Pancreas (tissue), 10 donors: Measurements from ENCODE around the gene RHOH. TPM values are rescaled to one million over a fixed set of nuclear protein-coding genes. Genes with fewer than 3 reads are reported as not detected.

Source experiments
- ATAC-seq, 4 donors: fragments of 200-7000 bp; cut with Tn5 transposase; one replicate each; pipeline versions ENCODE4 v1.8.0 to v1.9.1; 2020; ENCODE audit warnings: mild to moderate bottlenecking in 4 of 4, moderate library complexity in 4 of 4
- DNase-seq, 6 donors: peaks; one replicate each; pipeline ENCODE4 v3.0.0-alpha.2; 2020
- FAIRE-seq: peaks from 2 replicates; lab custom pipeline; 2012; peaks lifted over from hg19 to GRCh38; lab: Jason Lieb, UNC
- H3K27ac ChIP-seq, 4 donors: fragments of 200-600 bp; sonication (generic); 1 replicate in 3 of 4; 2 replicates in 1 of 4; pipeline versions ENCODE4 v1.5.0 to v1.8.0; 2020
- H3K27me3 ChIP-seq, 4 donors: fragments of 200-600 bp; one replicate each; pipeline ENCODE4 v1.8.0; 2021
- H3K36me3 ChIP-seq, 3 donors: fragments of 200-600 bp; sonication (generic) in 1 of 3; one replicate each; pipeline versions ENCODE4 v1.5.0 to v1.8.0; 2020 to 2021
- H3K4me1 ChIP-seq, 3 donors: fragments of 200-600 bp; one replicate each; pipeline ENCODE4 v1.8.0; 2021
- H3K4me3 ChIP-seq, 4 donors: fragments of 200-600 bp; sonication (generic) in 2 of 4; one replicate each; pipeline versions ENCODE4 v1.5.0 to v1.8.0; 2020 to 2021
- H3K9me3 ChIP-seq, 4 donors: fragments of 200-600 bp; one replicate each; pipeline ENCODE4 v1.8.0; 2021
- WGBS, 2 donors: extraction: QIAGEN DNeasy Blood & Tissue Kit; methylation state at CpG; one replicate each; pipeline ENCODE4 v1.1.7; 2013; 5-methylcytosine and 5-hydroxymethylcytosine counted together
- intact Hi-C, 3 donors: fragments of 100-400 bp; cut with DNase I; formaldehyde crosslinking; loops; one replicate each; pipeline versions ENCODE4 v1.11.1 to v1.14.2; 2022
- polyA plus RNA-seq, 2 donors: library from polyadenylated mRNA; stranded (reverse); fragments of 200-250 nt; gene quantifications; one replicate each; pipeline ENCODE4 v1.2.3, GENCODE V29; 2013
- total RNA-seq, 6 donors: library from RNA; stranded (reverse); fragmentation: NEBNext Ultra II Directional in 4 of 6; extraction: Animal tissue kit (Norgen Biotek cat#: 25700) in 4 of 6; gene quantifications; one replicate each; pipeline versions ENCODE4 v1.2.1 to v1.2.4, GENCODE V29; 2021 to 2023
- TF ChIP-seq, protein P1 (sequence below), 4 donors: fragments of 200-600 bp; sonication (generic) in 3 of 4; IDR thresholded peaks; one replicate each; pipeline versions ENCODE4 v1.5.0 to v1.8.0; 2021; ENCODE audit warnings: antibody characterized with exemption in 4 of 4
- donor health status: healthy with polysubstance abuse.
- donor health status: DM: no; HTN: no; CAD: no; lungs with moderate emphysema.
- donor health status: DM: no; HTN: no; CAD: no.
- donor health status: control.
- donor health status: control.
- donor health status: Bipolar disorder and iron deficiency.
- donor health status: DM: yes; HTN: yes; CAD: no.
- donor health status: DM: no; HTN: no; CAD: no.
- donor health status: DM: no; HTN: no; CAD: no.
- donor health status: DM: yes; HTN: yes; CAD: no.

RHOH gene
- total and polyA plus RNA-seq, 8 donors = 0.08 to 1.8 (median 0.49) TPM

DNA sequence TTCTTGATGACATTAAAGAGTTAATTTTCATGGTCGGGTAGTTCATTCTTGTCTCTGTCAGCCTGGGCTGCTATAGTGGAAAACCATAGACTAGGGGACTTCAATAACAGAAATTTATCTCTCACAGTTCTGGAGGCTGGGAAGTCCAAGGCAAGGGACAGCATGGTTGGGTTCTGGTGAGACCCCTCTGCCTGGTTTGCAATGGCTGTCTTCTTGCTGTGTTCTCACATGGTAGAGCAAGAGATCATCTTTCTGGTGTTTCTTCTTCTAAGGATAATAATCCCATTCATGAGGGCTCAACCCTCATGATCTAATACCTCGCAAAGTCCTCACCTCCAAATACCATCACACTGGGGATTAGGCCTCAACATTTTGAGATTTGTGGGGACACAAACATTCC lies 50.1 kb downstream of the RHOH start:
- no peak for DNase-seq
- Histone ChIP-seq H3K36me3 (no peaks in the 10 kb centered on the region), H3K27ac (no peak overlapping the region), H3K27me3 (no peaks in the 10 kb centered on the region), H3K4me3 (no peak overlapping the region), H3K9me3 (no peaks in the 10 kb centered on the region), H3K4me1 (no peaks in the 10 kb centered on the region)
- ATAC-seq = no peak
- intact Hi-C loops = no loop called here
- no peak for FAIRE-seq
- TF ChIP-seq, protein P1, sequence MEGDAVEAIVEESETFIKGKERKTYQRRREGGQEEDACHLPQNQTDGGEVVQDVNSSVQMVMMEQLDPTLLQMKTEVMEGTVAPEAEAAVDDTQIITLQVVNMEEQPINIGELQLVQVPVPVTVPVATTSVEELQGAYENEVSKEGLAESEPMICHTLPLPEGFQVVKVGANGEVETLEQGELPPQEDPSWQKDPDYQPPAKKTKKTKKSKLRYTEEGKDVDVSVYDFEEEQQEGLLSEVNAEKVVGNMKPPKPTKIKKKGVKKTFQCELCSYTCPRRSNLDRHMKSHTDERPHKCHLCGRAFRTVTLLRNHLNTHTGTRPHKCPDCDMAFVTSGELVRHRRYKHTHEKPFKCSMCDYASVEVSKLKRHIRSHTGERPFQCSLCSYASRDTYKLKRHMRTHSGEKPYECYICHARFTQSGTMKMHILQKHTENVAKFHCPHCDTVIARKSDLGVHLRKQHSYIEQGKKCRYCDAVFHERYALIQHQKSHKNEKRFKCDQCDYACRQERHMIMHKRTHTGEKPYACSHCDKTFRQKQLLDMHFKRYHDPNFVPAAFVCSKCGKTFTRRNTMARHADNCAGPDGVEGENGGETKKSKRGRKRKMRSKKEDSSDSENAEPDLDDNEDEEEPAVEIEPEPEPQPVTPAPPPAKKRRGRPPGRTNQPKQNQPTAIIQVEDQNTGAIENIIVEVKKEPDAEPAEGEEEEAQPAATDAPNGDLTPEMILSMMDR (IDR thresholded peaks at IDR 0.05) = no peak
- WGBS, 2 donors = 65 to 73% methylated on average over 2 of the region's 2 CpGs

DNA sequence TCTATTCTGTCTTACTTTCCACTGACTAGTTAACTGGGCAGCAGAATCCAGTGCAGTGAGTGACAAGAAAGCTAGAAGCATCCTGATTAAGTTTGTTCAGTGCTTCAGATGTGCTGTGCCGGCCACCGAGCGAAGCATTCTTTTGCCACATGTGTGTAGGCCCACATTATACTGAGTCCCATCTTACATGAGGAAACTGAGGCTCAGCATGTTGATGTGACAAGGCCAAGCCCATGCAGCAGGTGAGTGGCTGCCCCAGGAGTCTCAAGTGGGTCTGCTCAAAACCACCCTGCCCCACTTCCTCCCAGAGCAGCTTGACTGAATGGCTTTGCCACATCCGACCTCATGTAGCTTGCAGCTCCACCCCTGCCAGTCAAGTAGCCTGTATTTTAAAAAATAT lies 50.5 kb downstream of the RHOH start:
- no peak overlapping the region for H3K27ac ChIP-seq
- H3K4me1 ChIP-seq = no peaks in the 10 kb centered on the region
- ATAC-seq = no peak
- WGBS, 2 donors = 91 to 96% methylated on average over 4 of the region's 4 CpGs
- intact Hi-C loops = no loop called here
- FAIRE-seq = no peak
- H3K36me3 ChIP-seq = no peaks in the 10 kb centered on the region
- H3K4me3 ChIP-seq = no peak overlapping the region
- TF ChIP-seq, protein P1 (IDR thresholded peaks at IDR 0.05) = no peak
- DNase-seq = no peak
- H3K27me3 ChIP-seq = no peaks in the 10 kb centered on the region
- no peaks in the 10 kb centered on the region for H3K9me3 ChIP-seq

DNA sequence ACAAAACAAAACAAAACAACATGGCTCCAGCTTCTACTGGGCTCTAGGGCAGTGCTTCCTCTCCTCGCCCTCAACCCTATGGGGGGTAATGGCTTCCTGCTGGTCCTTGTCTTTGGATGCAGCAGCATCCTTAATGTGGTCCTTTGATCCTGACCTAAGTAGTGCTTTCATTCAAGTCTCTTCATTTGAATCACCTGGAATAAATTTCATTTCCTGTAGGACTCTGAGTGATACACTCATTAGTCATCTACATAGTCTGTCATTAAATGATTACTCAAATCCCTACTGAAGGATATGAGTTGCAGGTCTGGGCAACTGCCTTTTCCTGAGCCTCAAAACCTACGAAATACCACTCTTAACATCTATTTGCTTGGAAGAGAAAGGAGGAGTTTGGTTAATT lies 54.5 kb downstream of the RHOH start:
- Histone ChIP-seq H3K9me3 (no peaks in the 10 kb centered on the region), H3K36me3 (no peaks in the 10 kb centered on the region), H3K4me1 (no peaks in the 10 kb centered on the region), H3K27ac (no peak overlapping the region), H3K4me3 (no peak overlapping the region), H3K27me3 (no peaks in the 10 kb centered on the region)
- TF ChIP-seq, protein P1 (IDR thresholded peaks at IDR 0.05) = no peak
- no peak for ATAC-seq
- intact Hi-C loops = no loop called here
- DNase-seq = no peak
- WGBS, 2 donors = 81 to 93% methylated on average over 2 of the region's 2 CpGs
- FAIRE-seq = no peak

DNA sequence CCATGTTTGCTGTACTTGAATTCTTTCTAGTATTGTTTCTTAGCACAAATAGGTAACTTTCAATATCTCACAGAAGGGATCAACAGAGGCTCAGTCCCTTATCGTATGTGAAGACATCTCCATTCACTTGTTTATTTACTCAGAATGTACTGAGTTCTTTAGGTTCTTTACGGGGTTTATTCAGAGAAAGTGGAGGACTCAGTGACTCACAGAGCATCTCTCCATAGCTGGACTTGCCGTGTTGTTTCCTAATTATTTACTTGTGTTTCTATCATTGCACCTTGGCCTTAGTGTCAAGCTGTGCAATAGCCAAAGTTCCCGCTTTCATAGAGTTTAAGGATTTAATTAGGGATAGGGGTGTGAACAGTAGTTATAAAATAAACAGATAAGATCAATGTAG lies 57.1 kb downstream of the RHOH start:
- no peak overlapping the region for H3K4me3 ChIP-seq
- FAIRE-seq (no peak), DNase-seq (no peak), ATAC-seq (no peak)
- no peaks in the 10 kb centered on the region for H3K27me3 ChIP-seq
- intact Hi-C loops = no loop called here
- H3K36me3 ChIP-seq = no peaks in the 10 kb centered on the region
- no peaks in the 10 kb centered on the region for H3K9me3 ChIP-seq
- H3K27ac ChIP-seq = no peak overlapping the region
- H3K4me1 ChIP-seq = no peaks in the 10 kb centered on the region
- TF ChIP-seq, protein P1 (IDR thresholded peaks at IDR 0.05) = no peak
- WGBS, 2 donors = 74 to 82% methylated on average over 4 of the region's 4 CpGs

DNA sequence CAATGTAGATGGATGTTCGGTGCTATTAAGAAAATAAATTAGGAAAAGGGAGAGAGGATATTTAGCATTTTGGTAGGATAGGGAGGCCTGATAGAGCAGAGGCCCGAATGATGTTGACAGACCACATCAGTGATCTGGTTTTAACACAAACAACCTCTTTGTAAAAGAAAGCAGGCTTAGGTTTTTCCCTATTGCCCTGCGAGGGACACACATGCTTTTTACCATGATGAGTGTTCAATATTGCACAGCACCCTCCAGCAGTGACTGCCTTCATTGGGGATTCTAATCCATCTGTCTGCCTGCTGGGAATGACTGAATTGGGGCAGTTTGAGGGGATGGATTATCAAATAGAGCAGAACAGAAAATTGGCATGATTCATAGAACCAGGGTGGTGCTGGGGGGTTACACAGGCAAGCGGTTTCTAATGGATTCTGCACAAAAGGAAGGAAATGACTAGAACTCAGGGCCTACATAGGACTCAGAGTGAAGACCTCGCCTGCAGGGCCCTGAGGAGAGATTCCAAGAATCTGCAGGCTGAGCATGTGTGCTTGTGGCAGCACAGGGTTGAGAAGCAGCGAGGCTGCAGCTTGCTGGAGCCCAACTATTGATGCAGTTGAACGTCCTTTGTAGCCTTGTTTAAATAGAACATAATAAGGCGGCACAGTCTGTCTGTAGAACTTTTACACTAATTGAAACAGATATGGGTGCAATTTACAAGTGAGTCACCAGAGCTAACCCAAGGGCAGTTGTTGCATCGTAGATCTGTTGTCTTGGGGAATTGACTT lies 58.0 kb downstream of the RHOH start:
- FAIRE-seq (no peak), ATAC-seq (peak in 1 of 4 donors; percentile 31), DNase-seq (no peak)
- Histone ChIP-seq H3K4me1 (no peaks in the 10 kb centered on the region), H3K36me3 (no peaks in the 10 kb centered on the region), H3K9me3 (no peaks in the 10 kb centered on the region), H3K4me3 (no peak overlapping the region), H3K27me3 (no peaks in the 10 kb centered on the region), H3K27ac (no peak overlapping the region)
- WGBS, 2 donors = 62 to 63% methylated on average over 9 of the region's 9 CpGs
- intact Hi-C loops = no loop called here
- TF ChIP-seq, protein P1 (IDR thresholded peaks at IDR 0.05) = no peak
